ENCODE results near the gene ADAMTS2. TPM values are rescaled to one million over a fixed set of nuclear protein-coding genes. Genes with fewer than 3 reads are reported as not detected.

The ADAMTS2 gene
- total and polyA plus RNA-seq, 8 donors = 1.8 to 41.5 (median 11.6) TPM

DNA sequence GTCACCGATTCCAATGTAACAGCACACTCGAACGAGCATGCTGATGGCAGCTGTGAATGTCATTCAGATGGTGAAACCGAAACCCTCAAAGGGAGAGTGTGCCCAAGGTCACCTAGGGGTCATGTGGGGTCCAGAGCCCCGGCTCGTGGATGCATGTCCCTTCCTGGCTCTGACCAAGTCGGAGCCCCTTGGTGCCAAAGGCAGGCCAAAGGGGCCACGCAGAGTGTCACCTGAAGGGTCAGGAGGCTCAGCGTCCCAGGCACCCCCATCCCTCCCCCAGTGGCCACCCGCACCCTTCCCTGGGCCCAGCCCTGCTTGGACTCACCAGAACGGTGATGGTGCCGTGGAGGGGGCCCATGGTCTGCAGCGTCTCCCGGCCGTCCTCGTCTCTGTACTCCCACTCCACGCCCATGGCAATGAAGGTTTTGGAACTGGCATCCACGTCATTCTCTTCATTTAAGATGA is 215.6 kb downstream of the ADAMTS2 start:
- Histone ChIP-seq H3K27me3 (no peaks in the 10 kb centered on the region), H3K4me3 (no peak overlapping the region), H3K36me3 (peaks cover 0 to 66% (median 42%) of the 10 kb centered on the region in 4 donors), H3K27ac (no peak overlapping the region), H3K4me1 (no peaks in the 10 kb centered on the region), H3K9me3 (peaks cover 0 to 28% (median 10%) of the 10 kb centered on the region in 4 donors)
- 83 to 87% (median 86%) methylated on average over 15 to 18 of the region's 18 CpGs for WGBS, 5 donors
- DNase-seq = no peak
- intact Hi-C loops (cut with DNase I; ENCODE audit: low total_unique reads) = no loop called here
- TF ChIP-seq POLR2A (IDR thresholded peaks at IDR 0.05) (no peak), POLR2AphosphoS5 (IDR thresholded peaks at IDR 0.05) (no peak), EP300 (IDR thresholded peaks at IDR 0.05) (no peak)
- TF ChIP-seq, protein P1, sequence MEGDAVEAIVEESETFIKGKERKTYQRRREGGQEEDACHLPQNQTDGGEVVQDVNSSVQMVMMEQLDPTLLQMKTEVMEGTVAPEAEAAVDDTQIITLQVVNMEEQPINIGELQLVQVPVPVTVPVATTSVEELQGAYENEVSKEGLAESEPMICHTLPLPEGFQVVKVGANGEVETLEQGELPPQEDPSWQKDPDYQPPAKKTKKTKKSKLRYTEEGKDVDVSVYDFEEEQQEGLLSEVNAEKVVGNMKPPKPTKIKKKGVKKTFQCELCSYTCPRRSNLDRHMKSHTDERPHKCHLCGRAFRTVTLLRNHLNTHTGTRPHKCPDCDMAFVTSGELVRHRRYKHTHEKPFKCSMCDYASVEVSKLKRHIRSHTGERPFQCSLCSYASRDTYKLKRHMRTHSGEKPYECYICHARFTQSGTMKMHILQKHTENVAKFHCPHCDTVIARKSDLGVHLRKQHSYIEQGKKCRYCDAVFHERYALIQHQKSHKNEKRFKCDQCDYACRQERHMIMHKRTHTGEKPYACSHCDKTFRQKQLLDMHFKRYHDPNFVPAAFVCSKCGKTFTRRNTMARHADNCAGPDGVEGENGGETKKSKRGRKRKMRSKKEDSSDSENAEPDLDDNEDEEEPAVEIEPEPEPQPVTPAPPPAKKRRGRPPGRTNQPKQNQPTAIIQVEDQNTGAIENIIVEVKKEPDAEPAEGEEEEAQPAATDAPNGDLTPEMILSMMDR (IDR thresholded peaks at IDR 0.05) = no peak

DNA sequence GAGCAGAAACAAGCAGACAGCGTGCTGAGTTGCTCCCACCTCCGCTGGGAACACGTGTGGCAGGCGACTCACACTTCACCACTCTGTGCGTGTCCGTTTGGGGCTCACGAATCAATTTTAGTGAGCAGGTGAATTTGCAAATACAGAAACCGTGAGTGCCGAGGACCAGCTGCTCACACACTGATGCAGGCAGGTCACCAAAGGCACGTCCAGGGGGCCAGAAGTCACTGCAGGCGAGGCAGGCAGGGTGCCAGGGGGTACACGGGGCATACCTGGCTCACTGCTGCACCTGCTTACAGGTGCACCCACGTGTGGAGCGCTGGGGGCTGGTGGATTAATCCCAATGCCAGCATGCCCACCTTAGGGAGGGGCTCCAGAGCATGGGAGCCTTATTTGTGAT is 216.3 kb downstream of the ADAMTS2 start:
- H3K9me3 ChIP-seq = peaks cover 0 to 34% (median 14%) of the 10 kb centered on the region in 4 donors
- H3K4me1 ChIP-seq = no peaks in the 10 kb centered on the region
- no peak for DNase-seq
- no peak overlapping the region for H3K4me3 ChIP-seq
- TF ChIP-seq, protein P1 (IDR thresholded peaks at IDR 0.05) = no peak
- TF ChIP-seq EP300 (IDR thresholded peaks at IDR 0.05) (no peak), POLR2A (IDR thresholded peaks at IDR 0.05) (no peak), POLR2AphosphoS5 (IDR thresholded peaks at IDR 0.05) (no peak)
- intact Hi-C loops (cut with DNase I; ENCODE audit: low total_unique reads) = no loop called here
- no peaks in the 10 kb centered on the region for H3K27me3 ChIP-seq
- H3K36me3 ChIP-seq = peaks cover 0 to 73% (median 43%) of the 10 kb centered on the region in 4 donors
- WGBS, 5 donors = 77 to 81% (median 78%) methylated on average over 12 to 14 of the region's 14 CpGs
- no peak overlapping the region for H3K27ac ChIP-seq

DNA sequence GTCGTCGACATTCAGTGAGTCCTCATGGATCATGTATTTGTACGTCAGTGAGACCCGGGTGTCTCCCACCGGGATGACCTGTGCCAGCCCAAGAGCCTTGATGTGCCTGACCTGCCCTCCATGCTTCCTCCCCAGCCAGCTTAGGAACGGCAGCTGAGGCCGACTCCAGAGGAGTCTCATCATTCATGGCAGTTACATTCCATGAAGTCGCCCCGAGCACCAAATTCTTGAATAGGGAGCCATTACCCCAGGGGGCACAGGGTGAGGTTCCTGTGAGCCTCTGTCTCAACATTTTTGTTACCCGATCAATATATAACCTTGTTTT is 217.3 kb downstream of the ADAMTS2 start:
- intact Hi-C loops (cut with DNase I; ENCODE audit: low total_unique reads) = no loop called here
- DNase-seq = no peak
- H3K27ac ChIP-seq = no peak overlapping the region
- no peaks in the 10 kb centered on the region for H3K27me3 ChIP-seq
- H3K36me3 ChIP-seq = peaks cover 0 to 74% (median 43%) of the 10 kb centered on the region in 4 donors
- H3K4me1 ChIP-seq = no peaks in the 10 kb centered on the region
- H3K4me3 ChIP-seq = no peak overlapping the region
- no peak for TF ChIP-seq EP300 (IDR thresholded peaks at IDR 0.05)
- no peak for TF ChIP-seq POLR2A (IDR thresholded peaks at IDR 0.05)
- TF ChIP-seq, protein P1 (IDR thresholded peaks at IDR 0.05) = no peak
- no peak for TF ChIP-seq POLR2AphosphoS5 (IDR thresholded peaks at IDR 0.05)
- 85 to 95% (median 89%) methylated on average over 10 of the region's 10 CpGs for WGBS, 5 donors
- peaks cover 0 to 41% (median 16%) of the 10 kb centered on the region in 4 donors for H3K9me3 ChIP-seq

DNA sequence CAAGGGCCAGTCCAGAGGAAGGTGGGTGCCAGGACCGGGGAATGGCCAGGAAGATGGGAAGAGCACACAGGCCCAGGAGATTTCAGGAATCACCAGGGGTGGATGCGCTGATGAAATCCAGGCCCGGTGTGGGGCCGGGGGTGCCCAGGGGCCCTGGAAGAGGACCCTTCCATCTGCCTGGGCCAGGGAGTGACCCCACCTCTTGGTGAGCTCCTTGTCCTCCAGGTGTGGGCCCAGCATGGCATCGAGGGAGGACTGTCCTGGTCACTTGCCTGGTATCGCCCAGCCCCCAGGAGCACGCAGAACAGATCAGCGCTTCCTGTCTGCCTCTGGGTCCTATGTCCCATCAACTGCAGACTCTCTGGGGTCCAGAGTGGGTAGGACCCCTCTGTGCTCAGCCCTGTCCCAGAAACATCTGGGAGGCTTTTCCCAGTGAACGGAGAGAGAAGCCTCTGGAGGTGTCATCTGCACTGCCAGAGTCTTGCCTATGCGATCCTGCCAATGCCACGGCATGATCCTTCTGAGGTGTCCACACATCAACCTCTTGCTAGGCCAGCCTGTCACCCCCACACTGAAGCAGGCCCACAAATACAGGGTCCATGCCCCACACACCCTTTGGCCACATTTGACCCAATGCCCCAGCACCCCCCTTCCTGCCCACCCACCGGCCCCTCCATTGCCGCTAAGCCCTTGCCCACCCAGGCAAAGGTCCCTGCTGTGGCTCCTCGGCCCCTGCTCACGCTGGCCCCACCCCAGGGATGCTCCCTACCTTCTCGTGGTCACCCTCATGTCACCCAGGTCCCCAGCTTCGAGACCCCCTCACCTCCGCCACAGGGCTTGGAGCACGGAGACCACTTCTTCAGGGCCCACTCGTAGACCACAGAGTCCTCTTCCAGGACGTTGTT is 217.9 kb downstream of the ADAMTS2 start:
- H3K36me3 ChIP-seq = peaks cover 0 to 69% (median 39%) of the 10 kb centered on the region in 4 donors
- H3K27me3 ChIP-seq = no peaks in the 10 kb centered on the region
- intact Hi-C loops (cut with DNase I; ENCODE audit: low total_unique reads) = no loop called here
- H3K4me3 ChIP-seq = no peak overlapping the region
- H3K4me1 ChIP-seq = no peaks in the 10 kb centered on the region
- 85 to 92% (median 89%) methylated on average over 16 to 21 of the region's 21 CpGs for WGBS, 5 donors
- TF ChIP-seq EP300 (IDR thresholded peaks at IDR 0.05) = no peak
- TF ChIP-seq, protein P1 (IDR thresholded peaks at IDR 0.05) = no peak
- peaks cover 0 to 48% (median 18%) of the 10 kb centered on the region in 4 donors for H3K9me3 ChIP-seq
- no peak for DNase-seq
- no peak overlapping the region for H3K27ac ChIP-seq
